Erythroblast (primary cell): ENCODE results near the gene TSSK3.
"Not testable (repeated sequence)": the region's sequence is repeated elsewhere in the genome, so short reads cannot be mapped to it uniquely, and the experiment has no call there.

Source experiments
- DNase-seq, 2 experiments: peaks; one replicate each; lab custom pipeline; 2025; lab: John Stamatoyannopoulos, UW
- GATA1 ChIP-seq: IDR thresholded peaks from 2 replicates; pipeline ENCODE4 v1.6.1; 2011; ENCODE audit warnings: low read depth, mild to moderate bottlenecking, control low read depth, low read length, moderate library complexity
- POLR2A ChIP-seq: IDR thresholded peaks from 2 replicates; pipeline ENCODE4 v1.6.1; 2011; ENCODE audit warnings: mild to moderate bottlenecking, low read length

The TSSK3 gene

DNA sequence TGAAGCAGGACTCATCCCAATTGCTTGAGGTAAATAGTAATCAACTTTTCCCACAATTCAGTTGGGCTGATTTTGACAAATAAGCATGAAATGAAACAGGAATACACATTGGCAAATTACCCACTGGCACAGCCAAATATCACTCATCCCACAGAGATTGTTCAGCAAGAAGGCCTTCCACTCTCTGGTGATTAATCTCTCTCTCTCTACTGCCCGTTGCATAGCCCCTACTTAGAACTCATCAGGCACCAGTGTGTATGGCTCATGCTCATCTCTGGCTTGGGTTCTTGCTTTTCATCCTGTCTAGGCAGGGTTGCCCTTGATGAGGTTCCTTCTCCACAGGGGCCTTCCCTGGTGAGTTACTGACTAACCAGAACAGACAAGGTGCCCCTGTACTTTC lies 30.8 kb downstream of the TSSK3 start:
- TF ChIP-seq POLR2A (no peak), GATA1 (no peak)
- DNase-seq, result peak; percentile 57 to 74

DNA sequence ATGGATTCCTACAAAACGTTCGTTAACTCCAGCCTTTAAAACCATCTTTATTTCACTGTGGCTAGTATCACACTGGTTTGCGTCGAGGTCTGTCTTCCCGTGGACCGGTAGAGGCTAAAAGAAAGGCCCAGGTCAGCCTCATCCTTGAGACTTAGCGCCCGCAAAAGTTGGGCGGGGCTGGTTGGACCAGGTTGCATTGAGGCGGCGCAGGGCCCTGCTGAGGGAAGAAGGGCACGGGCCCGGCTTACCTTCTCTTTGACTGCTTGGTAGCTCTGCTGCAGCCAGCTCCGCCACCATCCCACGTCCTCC lies 31.4 kb downstream of the TSSK3 start:
- DNase-seq, result peak; percentile 79 to 88
- TF ChIP-seq GATA1, result no peak
- TF ChIP-seq POLR2A, result no peak

DNA sequence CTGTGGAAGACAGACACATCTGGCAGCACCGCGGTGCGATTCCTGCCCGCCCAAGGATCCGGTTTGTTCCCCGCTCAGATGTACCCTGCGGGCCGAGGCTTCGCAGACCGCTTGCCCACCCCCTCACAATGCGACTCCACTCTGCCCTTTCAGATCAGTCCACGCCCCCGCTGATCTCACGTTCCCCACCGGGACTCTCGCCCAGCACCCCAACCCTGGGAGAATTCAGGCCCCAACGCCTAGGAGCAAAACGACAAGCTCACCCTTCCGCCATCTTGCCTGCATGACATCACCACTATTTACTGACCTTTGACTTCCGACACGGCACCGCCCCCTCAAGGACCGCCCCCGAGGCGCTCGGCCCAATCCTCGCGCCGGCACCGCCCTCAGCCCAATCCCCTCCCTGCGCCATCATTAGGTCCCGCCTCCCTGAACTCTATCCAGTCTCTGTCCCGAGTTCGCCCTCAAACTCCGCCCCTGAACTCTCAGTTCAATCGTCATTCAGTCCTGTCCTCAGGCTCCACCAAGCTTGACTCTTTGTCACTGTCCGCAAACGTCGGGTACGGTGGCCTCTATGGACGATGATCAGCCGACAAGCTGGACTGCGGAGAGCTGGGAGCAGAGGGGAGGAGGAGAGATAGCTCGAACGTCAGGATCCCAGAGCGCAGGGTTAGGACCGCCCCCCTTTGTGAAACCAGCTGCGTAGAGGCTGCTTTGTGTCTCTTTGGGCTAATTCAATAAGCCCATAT lies 32.0 kb downstream of the TSSK3 start, which contains the start of gene BSDC1:
BSDC1 (minus strand) TSS at position 301 of the 749 bp plus-strand sequence; CDS start at position 274, 27 bp downstream.
- DNase-seq, result peak; percentile 99
- TF ChIP-seq GATA1 (no peak), POLR2A (peak; percentile 98)

DNA sequence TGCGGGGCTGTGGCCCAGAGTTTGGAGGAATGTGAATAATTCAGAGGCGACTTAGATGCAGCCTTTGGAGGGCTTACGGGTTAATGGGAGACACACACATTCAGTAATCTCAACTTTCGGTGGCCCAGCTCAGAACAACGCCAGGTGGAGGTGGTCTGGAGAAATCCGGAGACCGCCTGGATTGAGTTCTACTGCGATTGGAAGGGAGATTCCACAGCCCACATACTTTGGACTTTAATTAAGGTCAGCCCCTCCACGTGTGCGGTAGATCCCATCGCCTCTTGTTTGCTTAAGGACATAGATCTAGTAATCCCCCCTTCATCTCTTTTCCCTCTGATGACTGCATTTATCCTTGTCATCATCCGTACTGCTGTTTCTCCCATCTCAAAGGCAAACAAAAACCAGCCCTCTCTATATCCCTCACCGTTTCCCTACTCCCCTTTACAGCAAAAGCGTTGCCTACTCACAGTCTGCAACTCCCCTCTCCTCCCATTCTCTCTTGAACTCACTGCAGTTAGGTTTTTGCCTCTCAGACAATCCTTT lies 32.6 kb downstream of the TSSK3 start:
- TF ChIP-seq GATA1, result no peak
- TF ChIP-seq POLR2A, result no peak
- DNase-seq, result no peak

DNA sequence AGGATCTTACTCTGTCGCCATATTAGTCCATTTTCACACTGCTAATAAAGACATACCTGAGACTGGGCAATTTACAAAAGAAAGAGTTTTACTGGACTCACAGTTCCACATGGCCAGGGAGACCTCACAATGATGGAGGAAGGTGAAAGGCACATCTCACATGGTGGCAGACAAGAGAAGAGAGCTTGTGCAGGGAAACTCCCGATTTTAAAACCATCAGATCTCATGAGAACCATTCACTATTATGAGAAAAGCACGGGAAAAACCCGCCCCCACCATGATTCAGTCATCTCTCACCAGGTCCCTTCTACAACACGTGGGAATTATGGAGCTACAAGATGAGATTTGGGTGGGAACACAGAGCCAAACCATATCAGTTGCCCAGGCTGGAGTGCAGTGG lies 34.2 kb downstream of the TSSK3 start:
- not testable (repeated sequence) for DNase-seq

DNA sequence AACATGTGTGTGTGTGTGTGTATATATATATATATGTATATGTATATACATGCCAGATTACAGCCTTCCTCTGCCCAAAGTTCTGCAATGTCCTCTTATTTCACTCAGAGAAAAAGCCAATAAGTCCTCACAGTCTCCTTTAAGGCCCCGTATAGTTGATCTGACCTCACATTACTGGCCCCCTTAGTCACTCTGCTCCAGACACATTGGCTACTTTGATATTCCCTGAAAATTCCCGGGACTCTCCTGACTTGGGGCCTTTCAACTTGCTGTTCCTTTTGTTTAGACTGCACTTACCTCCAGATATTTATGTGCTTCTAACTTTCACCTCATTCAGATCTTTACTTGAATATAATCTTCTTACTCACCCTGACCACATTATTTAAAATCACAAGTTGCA lies 36.1 kb downstream of the TSSK3 start:
- DNase-seq, result no peak
- TF ChIP-seq POLR2A (no peak), GATA1 (no peak)

DNA sequence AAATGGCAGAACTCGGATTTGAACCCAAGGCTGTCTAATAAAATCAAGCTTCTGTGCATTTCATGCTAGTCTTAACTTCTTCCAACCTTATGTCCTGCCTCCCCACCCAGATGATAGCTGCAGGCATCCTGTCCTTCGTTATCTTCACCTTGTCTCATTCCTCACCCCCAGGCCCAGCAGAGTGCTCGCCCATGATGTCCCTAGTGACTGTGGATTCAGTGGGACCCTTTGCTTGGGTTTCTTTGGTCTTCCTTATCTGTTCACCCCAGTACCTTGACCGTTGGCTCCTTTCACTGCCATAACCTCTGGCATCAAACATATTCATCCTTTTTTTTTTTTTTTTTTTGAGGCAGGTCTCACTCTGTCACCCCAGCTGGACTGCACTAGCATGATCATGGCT lies 37.5 kb downstream of the TSSK3 start:
- TF ChIP-seq POLR2A, result no peak
- TF ChIP-seq GATA1, result no peak
- peak in 1 of 2 experiments; percentile 14 for DNase-seq

DNA sequence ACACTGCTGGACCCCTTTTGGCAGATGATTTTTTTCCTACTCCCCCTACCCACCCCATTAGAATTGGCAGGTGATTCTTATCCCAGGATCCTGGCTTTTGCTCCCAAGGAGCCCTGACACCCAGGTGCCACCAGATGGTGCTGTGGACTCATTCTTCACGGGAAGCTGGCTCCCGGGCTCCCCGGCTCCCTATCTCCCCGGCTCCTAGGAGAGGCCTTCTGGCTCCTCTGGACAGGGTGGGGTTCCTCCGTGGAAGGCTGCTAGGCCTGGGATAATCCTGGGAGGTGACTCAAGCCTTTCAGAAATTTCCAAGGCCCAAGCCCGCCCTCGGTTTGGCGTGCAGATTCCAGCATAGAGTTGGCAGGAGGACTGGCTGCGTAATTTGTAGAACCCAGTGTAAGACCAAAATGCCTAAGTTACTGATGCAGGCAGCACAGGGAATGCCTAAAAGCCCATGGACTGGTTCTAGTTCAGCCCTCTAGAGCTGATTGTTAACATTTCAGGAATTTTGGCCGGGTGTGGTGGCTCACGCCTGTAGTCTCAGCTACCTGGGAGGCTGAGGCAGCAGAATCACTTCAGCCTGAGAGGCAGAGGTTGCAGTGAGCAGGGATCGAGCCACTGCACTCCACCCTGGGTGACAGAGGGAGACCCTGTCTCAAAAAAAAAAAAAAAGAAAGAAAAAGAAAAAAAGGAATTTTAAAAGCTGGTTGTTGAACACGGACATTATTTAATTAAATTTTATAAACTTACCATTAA lies 38.7 kb downstream of the TSSK3 start:
- DNase-seq, result peak; percentile 58 to 80
- no peak for TF ChIP-seq GATA1
- TF ChIP-seq POLR2A, result no peak

DNA sequence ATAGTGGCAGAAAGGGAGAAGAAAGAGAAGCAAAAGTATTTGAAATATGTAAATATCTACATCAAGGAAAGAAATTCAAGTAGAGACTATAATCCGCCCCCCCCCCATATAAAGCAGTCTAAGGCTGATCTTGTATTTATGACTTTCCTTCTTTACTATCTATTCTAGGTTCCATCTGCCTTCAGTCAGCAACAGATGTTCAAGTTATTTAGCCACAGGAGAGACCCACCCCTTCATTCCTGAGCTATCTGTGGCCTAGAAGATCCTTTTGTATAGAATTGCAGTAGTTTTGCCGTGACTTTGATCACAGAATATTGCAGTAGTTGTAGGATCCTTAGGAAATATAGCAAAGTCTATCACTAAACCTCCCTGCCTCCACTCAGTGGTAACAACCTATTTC lies 42.6 kb downstream of the TSSK3 start:
- DNase-seq, result no peak
- TF ChIP-seq POLR2A, result no peak
- no peak for TF ChIP-seq GATA1

DNA sequence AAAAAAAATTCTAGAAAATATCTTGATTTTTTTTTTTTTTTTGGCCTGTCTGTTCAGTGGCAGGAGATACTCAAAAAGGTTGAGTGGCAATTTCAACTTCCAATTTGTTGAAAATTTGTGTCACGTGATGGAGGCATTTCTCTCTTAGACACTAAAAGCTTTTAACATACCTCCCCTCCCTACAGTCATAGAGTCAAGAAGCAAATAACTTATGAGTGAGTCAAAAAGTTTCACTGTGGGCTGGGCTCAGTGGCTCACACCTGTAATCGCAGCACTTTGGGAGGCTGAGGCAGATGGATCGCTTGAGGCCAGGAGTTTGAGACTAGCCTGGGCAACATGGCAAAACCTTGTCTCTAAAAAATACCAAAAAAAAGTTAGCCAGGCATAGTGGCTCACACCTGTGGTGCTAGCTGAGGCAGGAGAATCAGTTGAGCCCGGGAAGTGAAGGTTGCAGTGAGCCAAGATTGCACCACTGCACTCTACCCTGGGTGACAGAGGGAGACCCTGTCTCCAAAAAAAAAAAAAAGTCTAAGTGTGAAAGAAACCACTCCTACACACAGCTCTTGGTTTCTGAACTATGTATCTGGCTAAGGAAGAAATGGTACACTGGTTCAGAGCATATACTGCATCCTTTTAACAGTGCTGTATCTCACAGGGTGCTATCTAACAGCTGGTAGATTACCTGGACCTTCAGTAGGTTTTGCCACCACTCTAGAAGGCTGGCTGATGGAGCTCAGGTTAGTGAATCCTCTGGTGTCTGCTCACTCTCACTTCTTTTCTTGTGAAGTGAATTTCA lies 43.5 kb downstream of the TSSK3 start:
- DNase-seq, result no peak

DNA sequence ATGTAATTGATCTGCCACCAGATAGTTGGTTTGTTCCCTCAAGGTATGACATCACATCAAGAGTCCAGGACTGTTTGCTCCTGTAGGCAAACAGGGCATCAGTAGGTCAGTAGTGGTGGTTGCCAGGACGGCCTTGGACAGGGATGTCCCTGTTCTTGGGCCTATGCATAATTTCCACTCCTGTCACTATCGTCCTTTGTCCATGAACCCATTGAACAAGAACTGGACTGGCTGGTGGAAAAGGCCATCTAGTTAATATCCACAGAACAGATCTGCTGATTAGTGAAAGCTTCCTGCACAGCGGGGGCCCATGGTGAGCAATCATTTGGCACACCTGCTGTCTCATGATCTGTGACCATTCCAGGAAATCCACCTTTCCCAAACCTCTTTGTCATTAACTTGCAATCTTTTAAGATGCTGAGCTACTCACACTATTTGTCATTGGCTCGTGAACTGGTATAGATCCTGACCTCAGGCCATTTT lies 44.3 kb downstream of the TSSK3 start:
- DNase-seq, result no peak

More for the DNA sequence above, 43.5 kb downstream of the TSSK3 start:
- no peak for TF ChIP-seq GATA1
- TF ChIP-seq POLR2A, result no peak

DNA sequence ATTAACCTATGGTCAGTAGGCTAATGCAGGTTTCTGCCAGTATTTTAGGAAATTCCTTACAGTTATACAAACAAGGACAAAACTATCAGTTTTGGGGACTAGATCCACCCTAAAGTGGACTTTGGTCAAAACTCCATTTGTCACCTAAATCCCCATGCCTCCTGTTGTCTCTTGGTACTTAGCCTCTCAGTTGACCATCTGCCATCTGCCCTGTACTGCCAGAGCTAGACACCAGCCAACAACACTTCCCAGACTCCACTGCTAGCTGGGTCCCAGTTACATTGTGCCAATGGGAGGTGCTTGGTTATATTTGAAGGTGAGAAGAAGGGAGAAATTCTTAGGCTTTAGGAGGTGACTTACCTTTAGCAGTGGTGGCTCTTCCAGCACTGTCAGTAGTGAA lies 48.9 kb downstream of the TSSK3 start:
- no peak for TF ChIP-seq GATA1
- no peak for TF ChIP-seq POLR2A
- no peak for DNase-seq

More for the DNA sequence above, 44.3 kb downstream of the TSSK3 start:
- TF ChIP-seq POLR2A, result no peak
- no peak for TF ChIP-seq GATA1

DNA sequence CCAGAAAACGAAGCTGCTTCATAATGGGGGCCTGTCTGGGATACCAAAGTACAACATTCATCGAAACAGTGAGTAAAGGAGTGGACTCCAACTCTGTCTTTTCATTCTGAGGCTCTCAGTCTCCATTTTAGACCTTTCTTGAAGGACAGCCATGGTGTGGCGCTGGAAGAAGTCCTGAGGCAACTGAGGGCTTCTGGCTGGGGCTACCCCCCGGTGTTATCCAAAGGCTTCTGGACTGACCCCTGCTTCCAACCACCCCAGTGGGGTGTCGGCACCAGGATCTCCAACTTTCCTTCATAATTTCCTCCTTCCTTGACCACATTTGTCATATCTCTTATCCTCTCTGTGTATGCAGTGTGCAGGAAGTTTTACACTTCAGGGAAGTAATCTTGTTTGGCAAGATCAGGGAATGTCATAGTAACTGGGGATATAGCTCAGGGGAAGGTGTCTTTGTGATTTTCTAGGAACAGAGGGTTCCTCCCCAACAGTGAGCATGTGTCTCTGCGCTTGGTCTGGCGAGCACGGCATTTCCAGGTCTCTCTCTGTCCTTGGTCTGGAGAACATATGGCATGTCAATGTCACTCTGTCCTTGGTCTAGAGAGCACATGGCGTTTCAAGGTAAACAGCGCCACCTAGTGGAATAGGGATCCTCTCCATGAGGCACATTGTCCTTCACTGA lies 51.3 kb downstream of the TSSK3 start:
- TF ChIP-seq GATA1 (no peak), POLR2A (no peak)
- DNase-seq, result peak; percentile 82 to 91
